ENCODE results near the gene EEF1A1. TPM values are rescaled to one million over a fixed set of nuclear protein-coding genes. Genes with fewer than 3 reads are reported as not detected.
"Not testable (repeated sequence)": the region's sequence is repeated elsewhere in the genome, so short reads cannot be mapped to it uniquely, and the experiment has no call there.

Gene EEF1A1
- polyA plus RNA-seq, 1 donor (not counting 4 experiments of a cell fraction or from before 2014, with no cell fraction given) = 11,226 TPM

DNA sequence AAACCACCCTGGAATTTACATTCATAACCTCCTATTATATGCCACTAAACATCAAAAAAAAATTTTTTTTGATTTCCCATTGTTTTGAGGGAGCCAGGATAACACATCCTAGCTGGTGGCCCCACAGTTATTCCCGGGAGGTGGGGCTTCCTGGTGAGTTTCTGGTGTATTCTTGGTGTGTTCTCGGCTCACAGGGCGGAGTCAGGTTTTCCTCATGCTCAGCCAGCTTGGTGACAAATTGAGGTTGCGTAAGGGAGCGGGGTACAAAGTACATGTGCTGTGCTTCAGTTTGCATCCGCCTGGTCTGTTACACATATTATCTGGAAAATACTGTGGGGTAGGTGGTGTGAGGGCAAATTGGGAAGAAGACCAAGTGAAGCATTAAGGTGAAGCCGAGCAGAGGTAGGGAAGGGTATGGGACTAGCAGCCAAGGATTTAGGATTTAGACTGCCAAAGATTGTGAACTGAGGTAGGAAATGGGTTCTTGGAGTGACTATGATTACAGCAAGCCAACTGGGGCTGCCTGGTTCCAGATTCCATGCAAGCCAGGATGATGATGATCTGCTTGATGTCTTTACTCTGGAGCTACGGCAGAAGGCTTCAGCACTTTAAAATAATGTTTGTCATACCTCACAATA, 46.2 kb upstream of the EEF1A1 start:
- Histone ChIP-seq H3K4me1 (ENCODE audit: control insufficient read depth, extremely low read depth, insufficient read depth, low read length) (peaks cover 5% of the 10 kb centered on the region), H3K27me3 (ENCODE audit: control insufficient read depth, extremely low read depth, insufficient read depth, low read length) (no peaks in the 10 kb centered on the region), H3K79me2 (ENCODE audit: control insufficient read depth, insufficient read depth, low read length) (no peaks in the 10 kb centered on the region), H3K9ac (ENCODE audit: control insufficient read depth, extremely low read depth, insufficient read depth, low read length) (no peak overlapping the region), H4K20me1 (ENCODE audit: control insufficient read depth, extremely low read depth, insufficient read depth, low read length) (no peaks in the 10 kb centered on the region), H2AFZ (ENCODE audit: control insufficient read depth, low read length) (no peak overlapping the region), H3K4me2 (ENCODE audit: control insufficient read depth, extremely low read depth, insufficient read depth, low read depth, low read length) (no peak overlapping the region), H3K36me3 (ENCODE audit: control insufficient read depth in 2 of 2, extremely low read depth in 1 of 2, insufficient read depth in 2 of 2, low read length in 2 of 2) (no peaks in the 10 kb centered on the region), H3K9me3 (ENCODE audit: control insufficient read depth, low read depth, low read length) (no peaks in the 10 kb centered on the region), H3K9me1 (ENCODE audit: control insufficient read depth, extremely low read depth, insufficient read depth, low read length) (no peaks in the 10 kb centered on the region), H3K27ac (ENCODE audit: control insufficient read depth, insufficient read depth, low read length) (no peak overlapping the region), H3K4me3 (ENCODE audit: control insufficient read depth in 2 of 3, extremely low read depth in 1 of 3, insufficient read depth in 2 of 3, low read depth in 1 of 3, low read length in 3 of 3) (no peak overlapping the region)
- TF ChIP-seq CTCF (optimal IDR thresholded peaks at IDR 0.05 in 1 of 3, IDR thresholded peaks at IDR 0.05 in 1 of 3, conservative IDR thresholded peaks at IDR 0.05 in 1 of 3; ENCODE audit: extremely low read depth in 1 of 3, insufficient read depth in 2 of 3, low read length in 3 of 3) (no peak), EZH2 (IDR thresholded peaks at IDR 0.05; ENCODE audit: low read length) (no peak)
- no peak for FAIRE-seq
- no peak for DNase-seq (ENCODE audit: low read depth, low spot score)
- dilution Hi-C loops (cut with MboI; ENCODE audit: extremely low pct_ligation_motif_present, low sequenced_read_pairs) = no loop called here

DNA sequence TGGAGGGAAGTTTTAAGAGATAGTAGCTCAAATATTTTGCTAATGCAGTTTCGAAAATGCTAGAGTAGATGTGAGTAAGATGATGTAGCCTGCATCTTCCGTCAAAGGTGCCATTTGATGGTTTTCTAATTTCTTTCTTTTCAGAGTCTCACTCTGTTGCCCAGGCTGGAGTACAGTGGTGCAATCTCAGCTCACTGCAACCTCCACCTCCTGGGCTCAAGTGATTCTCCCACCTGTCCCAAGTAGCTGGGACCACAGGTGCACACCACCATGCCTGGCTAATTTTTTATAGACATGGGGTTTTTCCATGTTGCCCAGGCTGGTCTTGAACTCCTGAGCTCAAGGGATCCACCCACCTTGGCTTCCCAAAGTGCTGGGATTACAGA, 45.6 kb upstream of the EEF1A1 start:
- H3K9ac ChIP-seq (ENCODE audit: control insufficient read depth, extremely low read depth, insufficient read depth, low read length); H2AFZ ChIP-seq (ENCODE audit: control insufficient read depth, low read length); H3K4me3 ChIP-seq (ENCODE audit: control insufficient read depth in 2 of 3, extremely low read depth in 1 of 3, insufficient read depth in 2 of 3, low read depth in 1 of 3, low read length in 3 of 3); DNase-seq (ENCODE audit: low read depth, low spot score); H4K20me1 ChIP-seq (ENCODE audit: control insufficient read depth, extremely low read depth, insufficient read depth, low read length); H3K4me2 ChIP-seq (ENCODE audit: control insufficient read depth, extremely low read depth, insufficient read depth, low read depth, low read length); H3K36me3 ChIP-seq (ENCODE audit: control insufficient read depth in 2 of 2, extremely low read depth in 1 of 2, insufficient read depth in 2 of 2, low read length in 2 of 2); dilution Hi-C loops (cut with MboI; ENCODE audit: extremely low pct_ligation_motif_present, low sequenced_read_pairs); FAIRE-seq; H3K9me1 ChIP-seq (ENCODE audit: control insufficient read depth, extremely low read depth, insufficient read depth, low read length); H3K9me3 ChIP-seq (ENCODE audit: control insufficient read depth, low read depth, low read length); H3K79me2 ChIP-seq (ENCODE audit: control insufficient read depth, insufficient read depth, low read length); H3K27me3 ChIP-seq (ENCODE audit: control insufficient read depth, extremely low read depth, insufficient read depth, low read length); H3K27ac ChIP-seq (ENCODE audit: control insufficient read depth, insufficient read depth, low read length); H3K4me1 ChIP-seq (ENCODE audit: control insufficient read depth, extremely low read depth, insufficient read depth, low read length): not testable (repeated sequence)
